Spleen (tissue), 11 donors: ENCODE data around the gene SLC25A18. TPM values are rescaled to one million over a fixed set of nuclear protein-coding genes. Genes with fewer than 3 reads are reported as not detected.

Experiments
- DNase-seq: peaks from one replicate; pipeline ENCODE4 v3.0.0-alpha.2; 2020
- H3K27ac ChIP-seq, 8 donors: fragments of 200-600 bp; sonication (generic) in 7 of 8; 1 replicate in 4 of 8; 2 replicates in 4 of 8; pipeline versions ENCODE4 v1.5.0 to v1.8.0; 2016 to 2021; ENCODE audit warnings: inconsistent platforms in 4 of 8, mild to moderate bottlenecking in 4 of 8, moderate library complexity in 1 of 8
- H3K27me3 ChIP-seq, 7 donors: fragments of 200-600 bp; sonication (generic) in 6 of 7; replicated peaks in 1 of 7; 1 replicate in 4 of 7; 2 replicates in 3 of 7; pipeline versions ENCODE4 v1.5.0 to v1.8.0; 2016 to 2021; ENCODE audit warnings: inconsistent platforms in 3 of 7, mild to moderate bottlenecking in 1 of 7
- H3K36me3 ChIP-seq, 6 donors: fragments of 200-600 bp; sonication (generic) in 5 of 6; 1 replicate in 4 of 6; 2 replicates in 2 of 6; pipeline versions ENCODE4 v1.5.0 to v1.8.0; 2016 to 2021; ENCODE audit warnings: inconsistent platforms in 2 of 6
- H3K4me1 ChIP-seq, 6 donors: fragments of 200-600 bp; sonication (generic) in 5 of 6; 1 replicate in 3 of 6; 2 replicates in 3 of 6; pipeline versions ENCODE4 v1.5.0 to v1.8.0; 2016 to 2021; ENCODE audit warnings: inconsistent platforms in 3 of 6
- H3K4me3 ChIP-seq, 8 donors: fragments of 200-600 bp; sonication (generic) in 7 of 8; 1 replicate in 4 of 8; 2 replicates in 4 of 8; pipeline versions ENCODE4 v1.5.0 to v1.8.0; 2016 to 2021; ENCODE audit warnings: inconsistent platforms in 4 of 8, mild to moderate bottlenecking in 4 of 8, moderate library complexity in 2 of 8
- H3K9me3 ChIP-seq, 8 donors: fragments of 200-600 bp; sonication (generic) in 7 of 8; 1 replicate in 4 of 8; 2 replicates in 4 of 8; pipeline versions ENCODE4 v1.5.0 to v1.8.0; 2016 to 2021; ENCODE audit warnings: inconsistent platforms in 4 of 8
- POLR2A ChIP-seq, 3 donors: fragments of 450-650 bp; IDR thresholded peaks; one replicate each; pipeline ENCODE4 v1.5.1; 2017; ENCODE audit warnings: antibody characterized with exemption in 3 of 3, mild to moderate bottlenecking in 1 of 3
- POLR2AphosphoS5 ChIP-seq, 3 donors: sonication (generic); formaldehyde crosslinking; IDR thresholded peaks; one replicate each; pipeline ENCODE4 v1.5.1; 2017; ENCODE audit warnings: antibody characterized with exemption in 3 of 3
- WGBS, 5 donors: extraction: QIAGEN DNeasy Blood & Tissue Kit in 3 of 5; methylation state at CpG; one replicate each; pipeline versions ENCODE4 v1.1.5 to v1.1.7; 2013 to 2018; 5-methylcytosine and 5-hydroxymethylcytosine counted together
- intact Hi-C: fragments of 100-400 bp; cut with DNase I; formaldehyde crosslinking; loops from one replicate; pipeline ENCODE4 v1.15.0; 2023; ENCODE audit warnings: low total_unique reads
- polyA plus RNA-seq, 3 donors: library from polyadenylated mRNA; stranded (reverse); fragments of 200-250 nt; gene quantifications; one replicate each; pipeline ENCODE4 v1.2.1, GENCODE V29; 2013
- total RNA-seq, 7 donors: library from RNA; depleted of rRNA in 3 of 7; stranded (reverse); fragments of >200 nt in 3 of 7; fragmentation: NEBNext Ultra II Directional in 4 of 7; extraction: Animal tissue kit (Norgen Biotek cat#: 25700) in 4 of 7; gene quantifications; one replicate each; pipeline versions ENCODE4 v1.1.0 to v1.2.1, GENCODE V29; 2016 to 2021
- TF ChIP-seq, protein P1 (sequence below), 11 experiments: fragments of 200-600 bp in 7 of 11; fragments of 450-650 bp in 4 of 11; sonication (generic) in 4 of 11; IDR thresholded peaks in 8 of 11; conservative IDR thresholded peaks in 3 of 11; 1 replicate in 7 of 11; 2 replicates in 4 of 11; pipeline versions ENCODE4 v1.4.0 to v1.8.0; 2016 to 2021; ENCODE audit warnings: antibody characterized with exemption in 11 of 11, inconsistent platforms in 4 of 11, mild to moderate bottlenecking in 1 of 11
- donor health status: healthy with polysubstance abuse.
- donor health status: DM: no; HTN: no; CAD: no; lungs with moderate emphysema.
- donor health status: DM: no; HTN: no; CAD: no.
- donor health status: Bipolar disorder and iron deficiency.
- donor health status: healthy.
- donor health status: DM: no; HTN: no; CAD: no.
- donor health status: DM: yes; HTN: yes; CAD: no.

SLC25A18 gene
- total and polyA plus RNA-seq, 10 donors, result 0.13 to 12.3 (median 3.8) TPM

DNA sequence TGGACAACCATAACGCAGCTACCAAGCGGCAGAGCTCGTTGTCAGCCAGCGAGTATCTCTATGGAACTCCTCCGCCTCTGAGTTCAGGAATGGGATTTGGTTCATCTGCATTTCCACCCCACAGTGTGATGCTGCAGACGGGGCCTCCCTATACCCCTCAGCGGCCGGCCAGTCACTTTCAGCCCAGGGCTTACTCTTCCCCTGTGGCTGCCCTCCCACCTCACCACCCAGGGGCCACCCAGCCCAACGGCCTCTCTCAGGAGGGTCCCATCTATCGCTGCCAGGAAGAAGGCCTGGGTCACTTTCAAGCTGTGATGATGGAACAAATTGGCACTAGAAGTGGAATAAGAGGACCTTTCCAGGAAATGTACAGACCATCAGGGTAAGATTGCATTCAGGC, 14.1 kb upstream of the SLC25A18 start:
- Histone ChIP-seq H3K4me1 (no peaks in the 10 kb centered on the region), H3K27ac (no peak overlapping the region), H3K4me3 (no peak overlapping the region), H3K27me3 (no peaks in the 10 kb centered on the region), H3K9me3 (no peaks in the 10 kb centered on the region), H3K36me3 (no peaks in the 10 kb centered on the region)
- 87 to 94% (median 88%) methylated on average over 10 of the region's 10 CpGs for WGBS, 5 donors
- no peak for DNase-seq
- intact Hi-C loops, result no loop called here
- TF ChIP-seq, protein P1, sequence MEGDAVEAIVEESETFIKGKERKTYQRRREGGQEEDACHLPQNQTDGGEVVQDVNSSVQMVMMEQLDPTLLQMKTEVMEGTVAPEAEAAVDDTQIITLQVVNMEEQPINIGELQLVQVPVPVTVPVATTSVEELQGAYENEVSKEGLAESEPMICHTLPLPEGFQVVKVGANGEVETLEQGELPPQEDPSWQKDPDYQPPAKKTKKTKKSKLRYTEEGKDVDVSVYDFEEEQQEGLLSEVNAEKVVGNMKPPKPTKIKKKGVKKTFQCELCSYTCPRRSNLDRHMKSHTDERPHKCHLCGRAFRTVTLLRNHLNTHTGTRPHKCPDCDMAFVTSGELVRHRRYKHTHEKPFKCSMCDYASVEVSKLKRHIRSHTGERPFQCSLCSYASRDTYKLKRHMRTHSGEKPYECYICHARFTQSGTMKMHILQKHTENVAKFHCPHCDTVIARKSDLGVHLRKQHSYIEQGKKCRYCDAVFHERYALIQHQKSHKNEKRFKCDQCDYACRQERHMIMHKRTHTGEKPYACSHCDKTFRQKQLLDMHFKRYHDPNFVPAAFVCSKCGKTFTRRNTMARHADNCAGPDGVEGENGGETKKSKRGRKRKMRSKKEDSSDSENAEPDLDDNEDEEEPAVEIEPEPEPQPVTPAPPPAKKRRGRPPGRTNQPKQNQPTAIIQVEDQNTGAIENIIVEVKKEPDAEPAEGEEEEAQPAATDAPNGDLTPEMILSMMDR (IDR thresholded peaks at IDR 0.05 in 8 of 11, conservative IDR thresholded peaks at IDR 0.05 in 3 of 11), result no peak

DNA sequence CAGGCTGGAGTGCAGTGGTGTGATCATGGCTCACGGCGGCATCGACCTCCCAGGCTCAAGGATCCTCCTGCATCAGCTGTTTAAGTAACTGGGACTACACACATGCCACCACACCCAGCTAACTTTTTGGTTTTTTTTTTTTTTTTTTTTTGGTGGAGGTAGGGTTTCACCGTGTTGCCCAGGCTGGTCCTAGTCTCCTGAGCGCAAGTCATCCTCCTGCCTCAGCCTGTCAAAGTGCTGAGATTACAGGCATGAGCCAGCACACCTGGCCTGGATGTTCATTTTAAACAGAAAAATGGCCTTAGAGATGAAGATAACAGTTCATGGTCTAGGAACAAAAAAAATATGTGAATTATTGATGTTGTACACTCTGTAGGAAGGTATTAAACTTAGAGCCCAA, 13.6 kb upstream of the SLC25A18 start:
- no peak for DNase-seq
- no peaks in the 10 kb centered on the region for H3K4me1 ChIP-seq
- no peaks in the 10 kb centered on the region for H3K27me3 ChIP-seq
- intact Hi-C loops, result no loop called here
- no peak overlapping the region for H3K27ac ChIP-seq
- H3K4me3 ChIP-seq, result no peak overlapping the region
- H3K9me3 ChIP-seq, result no peaks in the 10 kb centered on the region
- H3K36me3 ChIP-seq, result no peaks in the 10 kb centered on the region
- WGBS, 5 donors, result 89 to 96% (median 93%) methylated on average over 5 of the region's 5 CpGs
- TF ChIP-seq POLR2AphosphoS5 (IDR thresholded peaks at IDR 0.05) (no peak), POLR2A (IDR thresholded peaks at IDR 0.05) (no peak)
- TF ChIP-seq, protein P1 (IDR thresholded peaks at IDR 0.05 in 8 of 11, conservative IDR thresholded peaks at IDR 0.05 in 3 of 11), result no peak

DNA sequence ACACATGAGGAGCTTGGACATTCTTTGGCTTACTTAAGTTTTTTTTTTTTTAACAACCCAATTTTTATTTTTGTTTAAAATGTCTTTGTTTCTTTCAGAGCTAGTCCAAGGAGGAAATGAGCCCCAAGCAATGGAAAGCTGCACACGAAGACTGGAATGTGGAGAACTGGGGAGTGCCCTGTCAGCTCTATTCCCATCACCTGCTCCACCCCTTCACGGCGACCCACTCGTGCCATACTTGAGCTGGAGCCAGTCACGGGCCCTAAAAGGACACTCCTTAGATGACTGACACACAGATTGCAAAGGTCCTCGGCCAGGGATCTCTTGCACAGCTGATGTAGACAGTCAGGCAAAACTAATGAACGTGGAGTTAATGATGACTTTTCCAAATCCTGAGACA, 10.6 kb upstream of the SLC25A18 start:
- intact Hi-C loops, result no loop called here
- 68 to 88% (median 79%) methylated on average over 7 of the region's 7 CpGs for WGBS, 5 donors

DNA sequence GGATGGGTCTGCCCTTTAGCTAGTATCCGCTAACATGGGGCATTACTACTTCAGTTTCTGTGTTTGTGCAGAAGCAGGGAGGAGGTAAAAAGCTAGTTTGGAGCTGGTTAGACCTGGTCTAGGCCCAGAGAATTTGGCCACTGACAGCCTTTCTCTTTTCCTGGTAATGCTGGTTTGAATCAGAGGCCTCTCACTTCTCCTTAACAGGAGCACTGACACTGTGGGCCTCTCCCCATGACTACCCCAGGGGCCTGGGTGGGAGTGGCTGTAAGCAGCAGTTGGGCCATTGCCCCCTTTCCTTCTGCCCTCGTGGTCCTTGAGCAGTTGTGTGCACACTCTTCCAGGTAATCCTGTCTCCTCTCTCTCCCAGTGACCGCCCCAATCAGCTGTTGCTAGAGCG, 8.5 kb upstream of the SLC25A18 start:
- Histone ChIP-seq H3K36me3 (no peaks in the 10 kb centered on the region), H3K4me1 (no peaks in the 10 kb centered on the region), H3K4me3 (no peak overlapping the region), H3K27me3 (no peaks in the 10 kb centered on the region), H3K9me3 (no peaks in the 10 kb centered on the region), H3K27ac (no peak overlapping the region)
- peak; percentile 25 for DNase-seq
- intact Hi-C loops, result no loop called here
- WGBS, 5 donors, result 77 to 88% (median 85%) methylated on average over 4 of the region's 4 CpGs
- TF ChIP-seq, protein P1 (IDR thresholded peaks at IDR 0.05 in 8 of 11, conservative IDR thresholded peaks at IDR 0.05 in 3 of 11), result no peak
- no peak for TF ChIP-seq POLR2AphosphoS5 (IDR thresholded peaks at IDR 0.05)
- no peak for TF ChIP-seq POLR2A (IDR thresholded peaks at IDR 0.05)

More for the DNA sequence above, 10.6 kb upstream of the SLC25A18 start:
- Histone ChIP-seq H3K4me1 (no peaks in the 10 kb centered on the region), H3K27me3 (no peaks in the 10 kb centered on the region), H3K27ac (no peak overlapping the region), H3K4me3 (no peak overlapping the region), H3K9me3 (no peaks in the 10 kb centered on the region), H3K36me3 (no peaks in the 10 kb centered on the region)
- TF ChIP-seq POLR2AphosphoS5 (IDR thresholded peaks at IDR 0.05) (no peak), POLR2A (IDR thresholded peaks at IDR 0.05) (no peak)
- TF ChIP-seq, protein P1 (IDR thresholded peaks at IDR 0.05 in 8 of 11, conservative IDR thresholded peaks at IDR 0.05 in 3 of 11), result no peak
- DNase-seq, result peak; percentile 34
